HT1080 (cell line): ENCODE results near the gene ERMP1. TPM values are rescaled to one million over a fixed set of nuclear protein-coding genes. Genes with fewer than 3 reads are reported as not detected.

Experiments used
- total RNA-seq: library from RNA; depleted of rRNA; stranded (reverse); fragments of >200 nt; shearing (Covaris generic); gene quantifications from 2 replicates; pipeline ENCODE4 v1.2.3, GENCODE V29; 2014; rRNA removed

ERMP1 gene
- total RNA-seq, 1 experiment from 2014 or later, result 12.7 TPM

Other genes with a start within 250 kb of the ERMP1 start
- 13.2 and 14.4 TPM in 2 replicates for gene RIC1, start 204.0 kb downstream of the ERMP1 start, total RNA-seq
- gene MLANA, start 57.8 kb upstream of the ERMP1 start, total RNA-seq, result 0.11 TPM in 1 of 2 replicates, not detected in the other
- gene RANBP6, start 182.5 kb upstream of the ERMP1 start, total RNA-seq, result 29.9 and 31.6 TPM in 2 replicates